Stimulated activated CD8-positive, alpha-beta memory T cell treated with anti-CD3 and anti-CD28 coated beads, Interleukin-15, amount 100 ng/mL, for 24 hours (primary cell): ENCODE measurements around the gene LRPPRC.
"Not testable (repeated sequence)": the region's sequence is repeated elsewhere in the genome, so short reads cannot be mapped to it uniquely, and the experiment has no call there.

Source experiments
- DNase-seq: peaks from one replicate; pipeline ENCODE4 v3.0.0-alpha.2; 2020; ENCODE audit warnings: low read depth

Gene LRPPRC

DNA sequence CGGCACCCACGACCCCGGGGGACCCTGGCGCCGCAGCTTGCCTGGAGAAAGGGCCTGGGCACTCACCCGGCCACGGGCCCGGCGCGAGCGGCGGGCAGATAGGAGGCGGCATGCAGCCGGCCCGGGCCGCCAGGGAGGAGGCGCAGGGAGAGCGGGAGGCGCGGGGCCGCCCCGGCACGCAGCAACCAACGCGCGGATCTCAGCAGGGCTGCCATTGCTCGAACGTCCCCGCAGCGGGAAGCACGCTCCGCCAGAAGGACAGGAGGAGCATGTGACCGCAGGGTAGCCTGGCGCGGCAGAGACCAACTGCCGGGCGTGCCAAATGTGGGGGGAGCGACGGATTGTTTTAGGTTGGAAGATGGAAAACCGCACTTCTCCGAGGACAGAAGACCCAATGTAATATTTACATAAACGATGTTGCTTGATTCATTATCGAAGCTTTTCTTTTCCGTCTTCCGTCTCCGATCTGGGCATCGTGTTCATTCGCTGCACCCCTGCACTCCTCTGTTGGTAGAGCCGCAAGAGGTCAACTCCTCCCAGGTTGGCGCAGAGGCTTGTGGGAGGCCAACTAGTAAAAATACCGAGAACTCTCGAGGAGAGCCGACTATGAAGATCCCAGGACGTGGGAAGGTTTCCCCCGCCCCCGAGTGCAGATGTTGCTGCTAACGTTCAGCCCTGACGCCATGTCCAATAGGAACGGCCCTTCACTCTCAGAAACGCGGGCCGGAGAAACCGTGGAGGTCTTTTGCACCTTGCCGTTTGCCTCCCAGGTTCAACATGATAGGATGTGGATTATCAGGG lies at the start of gene LRPPRC:
Gene LRPPRC (minus strand): TSS at position 257 of the 801 bp plus-strand sequence. CDS start 42 bp downstream, at position 215.
- DNase-seq, result peak; percentile 60

DNA sequence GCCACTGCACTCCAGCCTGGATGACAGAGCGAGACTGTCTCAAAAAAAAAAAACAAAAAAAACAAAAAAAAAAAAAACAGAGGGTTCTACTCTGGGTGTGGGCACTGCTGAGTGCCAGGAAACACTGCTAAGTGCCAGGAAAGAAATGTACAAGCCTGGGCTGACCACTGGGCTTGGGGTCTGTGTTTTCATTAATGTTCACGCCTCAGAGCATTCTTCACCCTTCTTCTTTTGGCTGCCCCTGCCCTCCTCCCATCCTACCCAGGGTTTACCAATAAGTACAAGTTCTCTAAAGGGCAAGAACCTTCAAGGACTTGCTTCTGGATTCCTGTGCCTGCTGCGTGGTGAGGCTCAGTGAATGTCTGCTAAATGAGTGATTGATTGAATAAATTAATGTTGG lies 49.3 kb upstream of the LRPPRC start:
- no peak for DNase-seq

DNA sequence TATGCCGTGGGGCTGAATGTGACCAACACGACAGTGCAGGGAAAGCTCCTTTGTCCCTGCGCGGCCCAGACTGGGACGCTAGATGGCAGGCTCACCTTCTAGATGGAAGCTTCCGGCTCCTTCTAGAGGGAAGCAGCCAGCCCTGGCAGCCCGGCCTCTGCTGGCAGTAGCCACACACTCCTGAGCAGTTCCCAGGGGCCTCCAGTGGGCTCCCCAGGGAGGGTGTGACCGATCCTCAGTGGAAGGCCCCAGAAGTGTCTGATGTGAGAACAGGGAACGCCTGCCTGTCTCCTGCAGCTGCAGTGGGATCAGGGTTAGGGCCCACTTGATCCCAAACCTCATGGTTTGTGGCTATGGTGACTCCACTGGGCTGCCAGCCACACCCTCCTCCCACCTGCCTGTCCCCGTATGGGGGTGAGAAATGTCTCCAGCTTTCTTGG lies 48.5 kb upstream of the LRPPRC start:
- DNase-seq, result peak; percentile 45

DNA sequence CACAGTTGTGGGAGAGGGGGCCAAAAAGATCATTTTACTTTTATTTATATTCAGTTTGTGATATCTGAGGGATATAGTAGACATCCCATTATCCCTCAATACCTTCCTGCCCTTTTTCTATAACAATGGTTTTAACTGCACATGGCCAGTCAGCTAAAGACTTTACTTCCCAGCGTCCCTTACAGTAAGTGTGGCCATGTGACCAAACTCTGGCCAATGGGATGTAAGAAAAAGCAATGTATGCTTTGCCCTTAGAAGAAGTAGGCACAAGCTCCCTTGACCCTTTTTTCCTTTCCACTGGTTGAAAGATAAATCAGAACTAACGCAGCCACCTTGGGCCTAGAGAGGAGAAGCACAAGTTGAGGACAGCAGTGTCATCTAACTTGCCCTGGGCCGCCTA lies 44.6 kb upstream of the LRPPRC start:
- DNase-seq, result no peak

DNA sequence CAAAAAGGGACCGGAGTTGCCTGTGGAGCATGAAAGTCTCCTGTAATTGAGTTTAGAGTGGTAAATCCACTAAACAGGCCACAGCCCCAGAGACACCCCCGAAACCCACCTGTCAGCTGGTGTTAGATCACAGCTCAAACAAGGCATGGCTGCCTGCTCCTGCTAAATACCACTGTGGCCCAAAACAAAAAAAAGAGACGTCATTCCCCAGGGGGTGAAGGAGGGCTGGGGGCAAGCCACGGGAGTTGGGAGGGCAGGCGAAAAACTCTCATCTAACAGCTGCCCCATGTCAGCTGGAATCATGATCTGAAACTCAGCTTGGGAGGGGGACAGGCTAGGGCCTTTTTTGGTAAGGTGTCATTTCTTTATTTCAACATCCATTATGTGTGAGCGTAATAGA lies 42.5 kb upstream of the LRPPRC start:
- DNase-seq, result no peak

DNA sequence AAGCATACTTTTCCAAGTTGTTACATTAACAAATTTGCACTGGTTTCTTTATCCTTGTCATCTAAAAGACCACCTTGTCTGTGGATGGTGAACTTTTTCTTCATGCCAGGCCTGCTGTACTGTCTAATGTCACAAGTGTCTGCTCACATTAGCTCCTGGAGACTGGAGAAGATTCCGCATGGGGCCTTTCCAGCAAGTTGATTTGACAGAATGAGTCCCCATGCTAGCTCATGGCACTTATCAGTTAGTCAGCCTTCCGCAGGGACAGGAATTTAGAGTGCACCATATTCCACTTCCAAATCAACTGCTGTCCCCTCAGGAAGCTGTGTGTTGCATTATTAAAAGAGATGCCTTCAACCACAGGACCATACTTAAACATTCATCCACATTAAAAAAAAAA lies 41.4 kb upstream of the LRPPRC start:
- DNase-seq, result no peak

DNA sequence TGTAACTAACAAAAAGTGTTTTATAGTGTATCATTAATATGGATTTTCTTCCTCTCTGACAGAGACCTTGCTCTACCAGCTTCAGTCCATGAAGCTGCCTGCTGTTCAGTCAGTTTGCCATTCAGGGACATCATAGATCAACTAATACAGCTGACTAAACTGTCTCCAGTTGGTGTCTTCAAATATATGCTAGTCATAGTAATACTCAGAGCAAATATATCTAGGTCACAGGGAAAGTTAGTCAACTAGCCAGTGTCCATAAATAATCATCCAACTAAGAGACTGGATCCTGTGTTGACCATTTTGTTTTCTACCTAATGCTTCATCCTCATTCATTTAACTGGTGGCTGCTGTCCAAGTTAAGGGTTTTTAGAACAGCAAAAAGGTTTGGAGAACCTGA lies 38.2 kb upstream of the LRPPRC start:
- no peak for DNase-seq

DNA sequence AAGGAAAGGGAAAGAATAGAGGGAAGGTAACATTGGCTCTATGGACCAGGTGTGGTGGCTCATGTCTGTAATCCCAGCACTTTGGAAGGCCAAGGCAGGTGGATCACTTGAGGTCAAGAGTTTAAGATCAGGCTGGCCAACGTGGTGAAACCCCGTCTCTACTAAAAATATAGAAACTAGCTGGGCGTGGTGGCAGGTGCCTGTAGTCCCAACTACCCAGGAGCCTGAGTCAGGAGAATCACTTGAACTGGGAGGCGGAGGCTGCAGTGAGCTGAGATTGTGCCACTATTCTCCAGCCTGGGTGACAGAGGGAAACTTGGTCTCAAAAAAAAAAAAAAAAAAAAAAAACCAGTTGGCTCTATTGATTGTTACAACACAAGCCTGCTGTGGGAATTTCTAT lies 31.3 kb upstream of the LRPPRC start:
- not testable (repeated sequence) for DNase-seq

DNA sequence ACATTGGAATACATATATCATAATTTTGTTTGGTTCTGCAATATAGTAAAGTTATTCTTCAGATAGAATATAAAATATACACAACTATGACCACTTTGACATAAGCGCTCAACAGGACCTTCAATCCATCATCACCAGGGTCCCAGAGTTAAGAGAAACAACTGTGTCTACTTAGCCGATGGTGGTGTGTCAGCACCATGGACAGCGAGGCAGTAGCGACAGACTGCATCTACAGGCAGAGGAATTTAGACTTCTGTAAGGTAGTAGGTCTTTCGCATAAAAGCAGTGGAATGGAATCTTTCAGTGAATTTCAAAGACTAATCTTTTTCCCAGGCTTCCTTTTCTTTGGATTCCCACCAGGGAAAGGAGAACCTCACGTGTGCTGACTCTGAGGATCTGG lies 20.5 kb upstream of the LRPPRC start:
- no peak for DNase-seq

DNA sequence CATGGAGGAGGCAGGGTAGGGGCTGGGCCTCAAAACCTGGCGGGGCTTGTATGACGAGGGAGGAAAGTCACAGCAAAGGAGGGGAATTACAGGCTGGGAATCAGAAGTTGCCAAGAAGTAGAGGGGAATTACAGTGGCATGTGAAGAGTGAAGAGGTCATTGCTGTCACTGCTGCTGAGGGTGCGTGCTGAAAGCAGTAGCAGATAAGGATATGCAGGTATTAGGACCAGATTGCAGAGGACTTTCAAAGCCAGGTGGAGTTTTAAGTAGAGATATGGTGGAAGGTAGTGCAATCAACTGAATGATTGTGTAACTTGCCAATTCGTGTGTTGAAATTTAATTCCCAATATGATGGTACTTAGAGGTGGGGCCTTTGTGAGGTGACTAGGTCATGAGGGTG lies 19.4 kb upstream of the LRPPRC start:
- no peak for DNase-seq

DNA sequence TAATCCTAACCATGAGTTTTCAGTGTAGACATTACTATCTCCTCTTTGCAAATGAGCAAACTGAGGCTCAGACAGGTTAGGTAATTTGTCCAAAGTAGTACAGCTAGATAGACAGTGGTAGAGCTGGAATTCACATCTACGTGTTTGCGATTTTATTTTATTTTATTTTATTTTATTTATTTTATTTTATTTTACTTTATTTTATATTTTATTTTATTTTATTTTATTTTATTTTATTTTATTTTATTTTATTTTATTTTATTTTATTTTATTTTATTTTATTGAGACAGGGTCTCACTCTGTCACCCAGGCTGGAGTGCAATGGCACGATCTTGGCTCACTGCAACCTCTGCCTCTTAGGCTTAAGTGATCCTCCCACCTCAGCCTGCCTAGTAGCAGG lies 17.4 kb upstream of the LRPPRC start:
- DNase-seq, result not testable (repeated sequence)

DNA sequence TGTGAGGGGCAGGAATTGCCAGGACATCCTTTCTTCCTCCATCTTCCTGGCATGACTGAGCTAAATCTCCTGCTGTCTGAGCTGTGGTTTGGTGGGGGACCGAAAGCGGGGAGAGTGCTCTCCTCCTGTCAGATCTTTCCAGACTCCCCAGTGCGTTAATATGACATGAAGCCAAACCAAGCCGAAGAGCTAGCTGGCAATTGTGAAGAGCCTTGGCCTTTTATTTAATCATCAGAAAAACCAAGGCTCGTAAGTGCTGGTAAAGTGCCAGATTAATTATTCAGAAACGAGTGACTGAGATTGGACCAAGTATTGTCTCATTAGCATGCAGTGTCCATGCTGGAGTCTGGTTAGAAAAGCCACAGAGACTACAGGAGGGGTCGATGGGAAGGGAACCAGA lies 14.5 kb upstream of the LRPPRC start:
- DNase-seq, result no peak

DNA sequence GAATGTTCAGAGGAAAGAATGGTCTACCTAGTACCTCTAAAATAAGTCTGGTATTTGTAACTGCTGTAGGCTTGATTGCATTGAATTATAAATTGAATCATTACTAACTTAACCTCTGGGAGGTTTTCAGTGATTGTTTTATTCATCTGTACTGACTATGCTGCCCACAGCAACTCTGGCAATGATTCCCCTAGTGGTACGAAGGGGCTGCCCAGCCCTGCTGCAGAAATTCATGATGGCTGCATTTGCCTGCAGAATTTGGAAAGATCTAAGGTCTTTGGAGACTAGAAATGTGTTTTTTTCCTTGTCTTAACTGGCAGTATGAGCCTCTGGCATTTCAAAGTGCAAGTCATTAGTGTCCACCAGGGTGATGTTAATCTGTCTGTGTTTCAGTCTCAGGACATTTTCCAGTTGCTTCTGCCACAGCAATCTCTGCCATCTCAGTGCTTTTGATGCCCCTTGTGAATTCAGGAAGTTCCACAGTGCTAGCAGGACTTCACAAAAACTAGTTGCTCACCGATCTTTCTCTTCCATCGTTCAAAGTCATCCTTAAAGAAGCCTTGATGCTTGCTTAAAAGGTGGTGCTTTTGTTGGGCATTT lies 13.4 kb upstream of the LRPPRC start:
- no peak for DNase-seq

DNA sequence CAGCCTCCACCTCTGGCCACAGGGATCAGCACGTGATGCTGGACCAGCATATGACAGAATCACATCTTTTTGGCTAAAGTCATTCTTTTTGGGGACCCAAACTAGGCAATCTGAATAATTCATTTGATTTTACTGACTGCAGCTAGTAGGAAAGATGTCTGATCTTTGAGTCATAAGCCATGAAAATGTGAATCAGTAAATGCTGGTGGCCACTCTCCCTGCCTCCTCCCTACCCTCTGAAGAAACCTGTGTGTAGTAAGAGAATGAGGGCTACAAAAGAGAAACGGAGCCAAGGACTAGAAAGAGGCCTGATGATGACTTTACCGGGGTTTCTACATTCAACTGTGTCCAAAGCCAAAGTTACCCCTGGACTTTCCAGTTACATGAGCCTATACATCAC lies 10.1 kb upstream of the LRPPRC start:
- no peak for DNase-seq

DNA sequence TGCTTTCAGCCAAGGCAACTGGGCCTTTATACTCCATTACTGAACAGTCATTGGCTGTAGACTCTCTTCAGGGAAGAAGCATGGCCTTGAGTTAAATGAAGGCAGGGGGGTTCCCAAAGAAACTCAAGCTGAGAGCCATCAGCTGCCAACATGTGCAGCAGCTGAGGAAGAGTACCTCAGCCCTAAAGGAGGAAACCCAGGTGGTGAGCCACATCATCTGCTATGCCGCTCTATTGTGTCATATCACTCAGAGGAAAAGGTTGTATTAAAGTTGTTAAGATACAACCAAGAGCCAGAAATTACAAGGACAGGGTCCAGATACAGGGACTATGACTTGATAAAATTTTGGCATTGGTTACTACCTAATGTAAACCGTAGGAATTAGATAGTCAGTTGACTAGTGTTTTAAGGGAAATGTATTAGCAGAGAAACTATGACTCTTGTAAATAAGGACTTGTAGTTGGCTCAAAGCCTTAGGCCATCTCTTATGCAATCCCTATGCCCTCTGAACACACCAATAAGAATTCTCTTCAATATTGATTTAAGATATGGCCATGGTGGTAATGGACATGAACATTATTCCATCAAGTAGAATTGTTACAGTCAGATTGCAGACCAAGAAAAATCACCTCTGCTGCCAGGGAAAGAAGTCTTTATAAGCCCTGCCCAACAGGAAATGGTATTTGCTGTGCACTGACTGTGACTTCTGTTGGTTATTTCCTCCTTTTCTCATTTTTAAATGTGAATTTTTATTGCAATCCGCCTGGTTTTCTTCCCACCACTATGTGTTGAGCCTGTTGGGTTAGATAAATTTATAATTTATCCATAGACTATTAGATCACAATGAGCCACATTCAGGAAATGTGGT lies 9.2 kb upstream of the LRPPRC start:
- DNase-seq, result no peak

DNA sequence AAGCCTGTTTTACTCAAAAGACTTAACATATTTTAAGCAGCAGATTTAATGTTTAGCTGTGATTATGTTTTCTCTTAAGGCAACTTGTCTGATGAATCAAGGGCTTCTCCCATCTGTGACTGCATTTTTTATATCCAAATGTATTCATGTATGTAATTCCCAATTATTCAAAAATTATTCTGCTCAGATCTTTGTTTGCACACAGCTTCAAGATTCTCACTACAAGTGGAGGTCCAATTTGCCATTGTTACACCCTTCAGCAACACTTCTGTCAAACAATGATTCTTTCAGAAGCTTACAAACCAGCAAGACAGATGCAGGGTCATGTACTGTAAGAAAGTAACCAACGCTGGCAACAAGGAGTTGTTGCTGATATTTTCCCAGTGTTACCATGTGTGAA lies 5.9 kb upstream of the LRPPRC start:
- DNase-seq, result no peak

DNA sequence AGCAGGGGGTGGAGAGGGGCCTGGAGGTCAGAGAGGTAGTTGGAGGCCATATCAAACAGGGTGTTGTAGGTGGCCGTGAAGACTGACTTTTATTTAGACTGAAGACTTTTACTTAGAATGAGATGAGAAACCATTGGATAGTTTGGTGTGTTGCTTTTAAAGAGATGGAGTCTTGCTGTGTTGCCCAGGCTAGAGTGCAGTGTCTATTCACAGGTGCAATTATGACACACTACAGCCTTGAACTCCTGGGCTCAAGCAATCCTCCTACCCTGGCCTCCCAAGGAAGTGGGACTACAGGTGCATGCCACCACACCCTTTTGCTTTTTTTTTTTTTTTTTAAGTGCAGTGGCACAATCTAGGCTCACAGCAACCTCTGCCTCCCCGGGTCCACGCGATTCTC lies 2.5 kb upstream of the LRPPRC start:
- DNase-seq, result no peak

DNA sequence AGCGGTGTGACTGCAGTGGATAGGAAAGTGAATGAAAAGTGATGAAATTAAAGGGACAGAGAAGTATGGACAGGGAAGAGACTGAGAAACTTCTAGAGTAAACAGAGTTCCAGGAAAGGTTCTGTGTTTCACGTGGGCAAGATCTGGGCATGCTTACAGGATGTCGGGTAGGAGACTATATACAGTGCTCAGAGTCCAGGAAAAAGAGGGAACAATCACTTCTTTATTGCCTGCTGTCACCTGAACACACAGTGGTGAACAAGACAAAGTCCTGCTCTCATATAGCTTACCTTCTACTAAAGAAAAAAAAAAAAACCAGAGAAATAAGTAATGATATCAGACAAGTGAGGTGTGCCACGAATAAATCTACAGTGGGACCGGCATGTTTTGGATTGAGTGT lies 2.4 kb downstream of the LRPPRC start:
- no peak for DNase-seq

DNA sequence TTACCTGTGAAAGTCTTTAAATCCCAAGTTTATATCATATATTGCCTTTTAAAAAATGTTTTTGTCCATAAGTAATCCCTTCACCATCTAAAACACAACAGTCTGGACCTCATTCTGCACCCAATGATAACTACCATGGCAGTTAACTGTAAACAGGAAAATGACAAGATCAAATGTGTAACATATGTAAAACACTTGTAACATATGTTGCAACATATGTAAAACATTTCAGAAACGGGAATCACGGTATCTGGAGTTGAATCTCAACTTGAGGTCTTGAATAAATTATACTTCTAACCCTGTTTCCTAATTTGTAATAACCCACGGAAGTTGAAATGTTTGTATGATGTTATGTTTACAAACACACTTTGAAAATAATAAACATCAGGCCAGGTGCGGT lies 6.2 kb downstream of the LRPPRC start:
- DNase-seq, result no peak

DNA sequence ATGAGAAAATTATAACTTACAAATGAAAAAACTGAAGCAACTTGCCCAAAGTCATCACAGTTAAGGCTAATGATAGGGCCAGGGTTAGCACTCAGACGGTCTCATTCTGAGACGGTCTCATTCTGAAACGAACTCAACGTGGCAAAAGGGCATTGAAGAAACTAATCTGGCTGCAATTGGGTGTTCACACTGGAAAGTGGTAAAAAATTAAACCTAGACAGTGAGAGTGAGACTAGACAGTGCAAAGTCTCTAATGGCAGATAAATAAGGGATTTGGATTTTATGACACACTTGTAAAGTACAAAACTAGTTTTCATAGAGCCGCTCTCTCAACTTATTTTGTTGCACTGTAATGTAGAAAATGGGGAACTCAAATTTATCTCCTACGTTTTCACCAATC lies 9.2 kb downstream of the LRPPRC start:
- no peak for DNase-seq

DNA sequence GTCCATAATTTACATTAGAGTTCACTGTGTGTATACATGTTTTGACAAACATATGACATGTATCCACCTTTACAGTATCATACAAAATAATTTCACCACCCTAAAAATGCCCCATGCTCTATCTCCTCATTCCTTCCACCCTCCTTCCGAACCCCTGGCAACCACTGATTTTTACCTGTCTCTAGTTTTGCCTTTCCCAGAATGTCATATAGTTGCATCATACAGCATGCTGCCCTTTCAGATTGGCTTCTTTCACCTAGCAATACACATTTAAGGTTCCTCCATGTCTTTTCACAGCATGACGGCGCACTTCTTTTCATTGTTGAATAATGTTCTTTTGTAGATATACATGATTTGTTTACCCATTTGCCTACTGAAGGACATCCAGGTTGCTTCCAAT lies 10.4 kb downstream of the LRPPRC start:
- DNase-seq, result no peak

DNA sequence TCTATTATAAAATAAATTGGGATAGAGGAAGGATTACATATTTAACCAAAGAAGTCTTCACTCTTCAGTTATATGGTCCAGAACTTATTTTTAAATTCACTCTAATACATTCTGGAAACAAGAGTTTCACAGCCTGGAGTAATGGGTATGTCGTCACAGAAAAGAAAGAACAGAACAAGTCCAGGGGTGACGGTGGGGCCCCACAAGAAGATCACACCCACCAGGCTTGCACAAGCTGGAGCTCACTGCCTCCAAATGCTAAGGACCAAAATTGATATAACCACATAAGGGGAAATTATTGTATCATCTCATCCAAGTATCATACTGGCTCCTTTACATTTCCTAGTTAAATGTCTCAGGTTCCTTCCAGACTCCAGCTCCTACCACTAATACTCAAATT lies 11.3 kb downstream of the LRPPRC start:
- no peak for DNase-seq

DNA sequence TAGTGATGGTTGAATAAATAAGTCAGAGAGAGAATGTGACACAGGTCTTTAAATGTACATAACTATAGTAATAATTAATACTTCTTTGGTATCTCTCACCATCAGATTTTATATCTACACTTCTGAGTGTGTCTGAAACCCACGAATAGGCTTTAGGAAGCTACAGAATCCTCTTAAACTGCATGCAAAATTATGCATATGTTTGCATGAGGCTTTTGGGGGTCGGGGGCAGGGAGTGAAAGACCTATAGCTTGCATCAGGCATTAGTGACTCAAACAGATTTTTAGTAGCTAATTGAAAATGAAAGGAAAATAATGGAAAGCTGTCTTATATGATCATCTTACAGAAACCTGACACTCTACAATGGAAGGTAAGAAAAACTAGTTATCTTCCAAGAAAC lies 14.9 kb downstream of the LRPPRC start:
- no peak for DNase-seq
